Kidney (tissue), 14 donors: ENCODE data around the gene RFT1. TPM values are rescaled to one million over a fixed set of nuclear protein-coding genes. Genes with fewer than 3 reads are reported as not detected.

ENCODE experiments used
- DNase-seq, 5 donors: peaks; one replicate each; pipeline ENCODE4 v3.0.0-alpha.2; 2013 to 2020
- FAIRE-seq: peaks from 2 replicates; lab custom pipeline; 2012; peaks lifted over from hg19 to GRCh38; lab: Jason Lieb, UNC
- H3K27ac ChIP-seq, 2 donors: one replicate each; pipeline ENCODE4 v1.7.0; 2013; ENCODE audit warnings: low read depth in 2 of 2, low read length in 2 of 2, inconsistent platforms in 1 of 2
- H3K27me3 ChIP-seq: one replicate; pipeline ENCODE4 v1.7.1; 2013; ENCODE audit warnings: low read length, inconsistent platforms; ENCODE audit not compliant: control insufficient read depth, insufficient read depth
- H3K36me3 ChIP-seq, 3 donors: one replicate each; pipeline versions ENCODE4 v1.7.0 to v1.7.1; 2013; ENCODE audit warnings: low read length in 3 of 3, control low read depth in 1 of 3, inconsistent platforms in 1 of 3; ENCODE audit not compliant: insufficient read depth in 3 of 3, control insufficient read depth in 2 of 3
- H3K4me1 ChIP-seq, 3 donors: one replicate each; pipeline versions ENCODE4 v1.7.0 to v1.7.1; 2013; ENCODE audit warnings: low read length in 3 of 3, inconsistent platforms in 1 of 3, low read depth in 1 of 3; ENCODE audit not compliant: control insufficient read depth in 2 of 3, insufficient read depth in 2 of 3
- H3K4me3 ChIP-seq, 3 donors: one replicate each; pipeline versions ENCODE4 v1.7.0 to v1.8.1; 2013; ENCODE audit warnings: low read length in 3 of 3, control low read depth in 1 of 3, inconsistent platforms in 1 of 3
- H3K9ac ChIP-seq, 3 donors: one replicate each; pipeline versions ENCODE4 v1.7.0 to v1.7.1; 2013; ENCODE audit warnings: low read length in 3 of 3, control low read depth in 1 of 3, inconsistent platforms in 1 of 3
- H3K9me3 ChIP-seq, 3 donors: one replicate each; pipeline versions ENCODE4 v1.7.0 to v1.7.1; 2013; ENCODE audit warnings: low read length in 3 of 3, control low read depth in 1 of 3, inconsistent platforms in 1 of 3; ENCODE audit not compliant: control insufficient read depth in 2 of 3, insufficient read depth in 1 of 3
- CTCF ChIP-seq: IDR thresholded peaks from 3 replicates; pipeline ENCODE4 v1.5.1; 2012; ENCODE audit warnings: mild to moderate bottlenecking, moderate library complexity, borderline replicate concordance; ENCODE audit not compliant: insufficient read depth; ENCODE audit errors: extremely low read depth
- intact Hi-C: fragments of 100-400 bp; cut with DNase I; formaldehyde crosslinking; loops from one replicate; pipeline ENCODE4 v1.11.1; 2022
- polyA plus RNA-seq: library from polyadenylated mRNA; stranded (reverse); fragments of 350-450 nt; fragmentation: Illumina TruSeq; extraction: RNeasy Lipid Tissue Mini Kit (QIAGEN cat#74804); gene quantifications from one replicate; pipeline ENCODE4 v1.2.3, GENCODE V29; 2014; ENCODE audit warnings: low read depth, low replicate concordance; ENCODE audit not compliant: insufficient read depth
- total RNA-seq: library from RNA; stranded (reverse); fragmentation: NEBNext Ultra II Directional; extraction: Animal tissue kit (Norgen Biotek cat#: 25700); gene quantifications from one replicate; pipeline ENCODE4 v1.2.1, GENCODE V29; 2021
- donor health status: control.
- donor health status: control.
- donor health status: control.
- donor health status: control.
- donor health status: control.
- donor health status: DM: yes; HTN: yes; CAD: no.
- donor health status: Normal renal cell carcinoma (clear cell type).

RFT1 gene
- total and polyA plus RNA-seq, 2 donors from 2014 or later, result 14.7 to 22.8 TPM

- no peak overlapping the region for H3K4me3 ChIP-seq
- no peak overlapping the region for H3K27ac ChIP-seq
- H3K36me3 ChIP-seq, result peaks cover 0 to 3% (median 3%) of the 10 kb centered on the region in 3 donors
- no peaks in the 10 kb centered on the region for H3K9me3 ChIP-seq
- intact Hi-C loops, result no loop called here
- H3K9ac ChIP-seq, result no peak overlapping the region
- H3K27me3 ChIP-seq, result no peaks in the 10 kb centered on the region
- peaks cover 0 to 53% (median 35%) of the 10 kb centered on the region in 3 donors for H3K4me1 ChIP-seq
- no peak for TF ChIP-seq CTCF
- DNase-seq (no peak), FAIRE-seq (no peak)
These were observed 34.7 kb upstream of the RFT1 start for GRCh38 chr3:53164911-53165310.

DNA sequence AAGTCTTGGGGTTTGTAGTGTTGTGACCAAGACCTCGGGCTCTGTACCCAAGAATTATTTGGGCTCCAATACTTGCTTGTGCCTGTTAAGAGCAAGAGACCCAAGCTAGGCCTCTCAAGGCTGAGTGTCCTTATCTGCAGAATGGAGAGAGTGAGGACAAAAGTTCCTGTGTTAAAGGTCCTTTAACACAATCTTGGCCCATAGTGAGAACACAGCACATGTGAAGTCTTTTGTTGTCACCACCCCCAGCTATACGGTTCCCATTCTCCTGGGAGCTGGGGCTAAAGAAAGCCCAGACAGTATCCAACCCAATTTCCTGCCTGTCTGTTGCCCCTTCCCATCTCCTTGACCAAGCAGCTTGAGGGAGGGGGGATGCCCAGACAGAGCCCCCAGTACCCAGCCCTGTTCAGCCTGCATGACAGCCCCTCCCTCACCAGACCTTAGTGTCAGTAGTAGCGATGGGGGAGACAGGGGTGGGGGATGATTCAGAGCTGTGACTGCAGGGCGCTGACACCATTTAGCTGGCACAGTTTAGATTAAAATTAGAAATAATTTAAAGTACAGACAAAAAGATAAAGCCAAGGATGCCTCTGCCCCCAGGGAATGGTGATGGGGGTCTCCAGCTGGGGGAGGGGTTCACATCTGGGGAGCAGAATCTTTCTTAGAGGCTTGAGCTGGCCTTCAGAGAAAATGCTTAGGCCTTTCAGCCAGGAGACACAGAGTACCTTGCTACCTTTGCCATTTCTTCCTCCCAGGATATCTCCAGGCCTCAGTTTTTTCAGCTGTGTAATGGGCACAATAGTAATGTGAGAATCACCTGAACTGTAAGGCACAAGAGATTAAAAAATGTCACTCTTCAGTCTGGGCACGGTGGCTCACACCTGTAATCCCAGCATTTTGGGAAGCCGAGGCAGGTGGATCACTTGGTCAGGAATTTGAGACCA is 33.5 kb upstream of the RFT1 start:
- H3K4me3 ChIP-seq, result peak overlapping the region in 1 of 3 donors; percentile 81
- TF ChIP-seq CTCF, result no peak
- H3K4me1 ChIP-seq, result peaks cover 0 to 54% (median 33%) of the 10 kb centered on the region in 3 donors
- H3K36me3 ChIP-seq, result peaks cover 0 to 3% (median 3%) of the 10 kb centered on the region in 3 donors
- no peak overlapping the region for H3K9ac ChIP-seq
- intact Hi-C loops, result no loop called here
- H3K9me3 ChIP-seq, result no peaks in the 10 kb centered on the region
- FAIRE-seq, result no peak
- DNase-seq, result peak in 1 of 5 donors; percentile 23
- H3K27me3 ChIP-seq, result no peaks in the 10 kb centered on the region
- H3K27ac ChIP-seq, result no peak overlapping the region

- Histone ChIP-seq H3K4me3 (peak overlapping the region; percentile 42 to 81 (median 52)), H3K9me3 (no peaks in the 10 kb centered on the region), H3K27me3 (no peaks in the 10 kb centered on the region), H3K9ac (peak overlapping the region; percentile 7 to 76 (median 26)), H3K36me3 (peaks cover 0 to 3% (median 3%) of the 10 kb centered on the region in 3 donors), H3K4me1 (peaks cover 0 to 58% (median 35%) of the 10 kb centered on the region in 3 donors), H3K27ac (peak overlapping the region; percentile 52 to 71)
- FAIRE-seq (no peak), DNase-seq (peak in 1 of 5 donors; percentile 12)
- intact Hi-C loops, result no loop called here
- no peak for TF ChIP-seq CTCF
These were observed 32.6 kb upstream of the RFT1 start for GRCh38 chr3:53162672-53163443.
